Measurements from ENCODE around the gene HOXA2. TPM values are rescaled to one million over a fixed set of nuclear protein-coding genes. Genes with fewer than 3 reads are reported as not detected.

HOXA2 gene
- 0.11 TPM for total RNA-seq
- long read RNA-seq, result 0 reads

GRCh38 chr7:27102581-27103442, at the start of gene HOXA2:
TSS of gene HOXA2 (minus strand) at chr7:27102683. CDS start at chr7:27102500, 183 bp downstream.
- no peak for ATAC-seq (ENCODE audit: poor library complexity)
- intact Hi-C loops (cut with DNase I), result no loop called here
- DNase-seq, result no peak

GRCh38 chr7:27151341-27151930, 49.0 kb upstream of the HOXA2 start:
- DNase-seq (no peak), ATAC-seq (ENCODE audit: poor library complexity) (no peak)
- intact Hi-C loops (cut with DNase I), result no loop called here

- intact Hi-C loops (cut with DNase I), result no loop called here
- ATAC-seq (ENCODE audit: poor library complexity), result peak; percentile 87
- peak; percentile 78 for DNase-seq
Observed at GRCh38 chr7:27150568-27151340, 48.3 kb upstream of the HOXA2 start.

- intact Hi-C loops (cut with DNase I), result no loop called here
- DNase-seq, result no peak
- ATAC-seq (ENCODE audit: poor library complexity), result no peak
Observed at GRCh38 chr7:27149842-27150567, 47.5 kb upstream of the HOXA2 start.

GRCh38 chr7:27148756-27149641, 46.5 kb upstream of the HOXA2 start:
- intact Hi-C loops (cut with DNase I), result no loop called here
- ATAC-seq (ENCODE audit: poor library complexity) (no peak), DNase-seq (no peak)

GRCh38 chr7:27148031-27148755, 45.7 kb upstream of the HOXA2 start:
- DNase-seq (no peak), ATAC-seq (ENCODE audit: poor library complexity) (no peak)
- intact Hi-C loops (cut with DNase I), result no loop called here

- ATAC-seq (ENCODE audit: poor library complexity), result no peak
- no peak for DNase-seq
- intact Hi-C loops (cut with DNase I), result no loop called here
Observed at GRCh38 chr7:27147199-27148030, 44.9 kb upstream of the HOXA2 start, which contains the start of gene HOXA6. TSS of gene HOXA6 (minus strand) at chr7:27147774. CDS start at chr7:27147749, 25 bp downstream.

- DNase-seq (no peak), ATAC-seq (ENCODE audit: poor library complexity) (no peak)
- intact Hi-C loops (cut with DNase I), result no loop called here
Observed at GRCh38 chr7:27146491-27147198, 44.2 kb upstream of the HOXA2 start.

- DNase-seq (no peak), ATAC-seq (ENCODE audit: poor library complexity) (no peak)
- intact Hi-C loops (cut with DNase I), result no loop called here
Observed at GRCh38 chr7:27145914-27146412, 43.5 kb upstream of the HOXA2 start.

GRCh38 chr7:27145165-27145913, 42.9 kb upstream of the HOXA2 start:
- intact Hi-C loops (cut with DNase I), result no loop called here
- DNase-seq (no peak), ATAC-seq (ENCODE audit: poor library complexity) (no peak)

GRCh38 chr7:27144781-27145164, 42.3 kb upstream of the HOXA2 start:
- DNase-seq (no peak), ATAC-seq (ENCODE audit: poor library complexity) (no peak)
- intact Hi-C loops (cut with DNase I), result no loop called here

- intact Hi-C loops (cut with DNase I), result no loop called here
- ATAC-seq (ENCODE audit: poor library complexity) (no peak), DNase-seq (no peak)
Observed at GRCh38 chr7:27143950-27144780, 41.7 kb upstream of the HOXA2 start.

GRCh38 chr7:27143023-27143949, 40.8 kb upstream of the HOXA2 start, which contains the start of gene HOXA5:
TSS of gene HOXA5 (minus strand) at chr7:27143681. CDS start at chr7:27143607, 74 bp downstream.
- ATAC-seq (ENCODE audit: poor library complexity), result peak; percentile 54
- no peak for DNase-seq
- intact Hi-C loops (cut with DNase I), result no loop called here

Measured in Right ventricle myocardium superior (tissue), 1 donor.